Muscle of back (tissue), 10 donors: Measurements from ENCODE around the gene PPP3CB. TPM values are rescaled to one million over a fixed set of nuclear protein-coding genes. Genes with fewer than 3 reads are reported as not detected.

Experiments
- polyA plus RNA-seq, 10 donors: library from polyadenylated mRNA; unstranded; fragments of 120-200 nt; gene quantifications; one replicate each; pipeline ENCODE4 v1.2.1, GENCODE V29; 2013; ENCODE audit not compliant: insufficient read length in 10 of 10

PPP3CB gene
- polyA plus RNA-seq, 10 donors: 98.1 to 203 (median 161) TPM

Other genes starting within 250 kb of the PPP3CB start
- gene DNAJC9, start 248.8 kb downstream of the PPP3CB start, polyA plus RNA-seq: 10 to 100 TPM; 17.5 to 27.6 (median 21.0) TPM
- 10 to 100 TPM; 64.2 to 75.7 (median 68.7) TPM for gene MRPS16, start 243.4 kb downstream of the PPP3CB start, polyA plus RNA-seq
- gene CFAP70, start 137.2 kb downstream of the PPP3CB start, polyA plus RNA-seq: 1 to 10 TPM in 6 of 10 donors, under 1 TPM in 4; 0.60 to 2.6 (median 1.5) TPM
- gene ANXA7, start 82.0 kb downstream of the PPP3CB start, polyA plus RNA-seq: 10 to 100 TPM; 53.7 to 62.5 (median 56.6) TPM
- gene MSS51, start 62.5 kb downstream of the PPP3CB start, polyA plus RNA-seq: 10 to 100 TPM in 9 of 10 donors, 1 to 10 TPM in 1; 8.7 to 73.2 (median 44.9) TPM
- 10 to 100 TPM in 9 of 10 donors, 1 to 10 TPM in 1; 9.7 to 28.3 (median 15.8) TPM for gene USP54, start 95.3 kb upstream of the PPP3CB start, polyA plus RNA-seq
- 100 to 1,000 TPM; 161 to 618 (median 528) TPM for gene MYOZ1, start 145.4 kb upstream of the PPP3CB start, polyA plus RNA-seq
- 100 to 1,000 TPM in 9 of 10 donors, 10 to 100 TPM in 1; 90.0 to 271 (median 190) TPM for gene SYNPO2L, start 160.0 kb upstream of the PPP3CB start, polyA plus RNA-seq
- 10 to 100 TPM in 5 of 10 donors, 1 to 10 TPM in 5; 3.3 to 22.8 (median 9.9) TPM for gene AGAP5, start 202.1 kb upstream of the PPP3CB start, polyA plus RNA-seq
- gene SEC24C, start 248.3 kb upstream of the PPP3CB start, polyA plus RNA-seq: 10 to 100 TPM; 43.1 to 55.6 (median 48.8) TPM